ENCODE data around the gene FRAS1. TPM values are rescaled to one million over a fixed set of nuclear protein-coding genes. Genes with fewer than 3 reads are reported as not detected.
A peak's percentile ranks its signal among the peaks of the same experiment; 100 is the strongest.
"Not testable (repeated sequence)": the region's sequence is repeated elsewhere in the genome, so short reads cannot be mapped to it uniquely, and the experiment has no call there.

The FRAS1 gene
- total and polyA plus RNA-seq, 5 donors from 2014 or later, result not detected

DNA sequence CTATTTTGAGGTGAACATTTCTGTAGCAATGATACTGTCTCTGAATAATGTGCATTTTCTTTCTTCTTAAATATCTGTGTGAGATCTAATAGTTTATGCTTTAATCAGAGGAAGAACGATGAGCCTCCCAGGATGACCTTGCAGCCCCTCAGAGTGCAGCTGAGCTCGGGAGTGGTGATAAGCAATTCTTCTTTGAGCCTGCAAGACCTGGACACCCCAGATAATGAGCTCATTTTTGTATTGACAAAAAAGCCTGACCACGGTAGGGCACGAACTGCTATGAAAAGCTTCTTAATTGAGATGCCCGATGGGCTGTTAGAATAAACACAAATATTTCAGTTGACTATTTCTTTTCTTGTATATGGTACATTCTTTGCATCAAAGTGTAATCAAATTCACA, 389.5 kb downstream of the FRAS1 start:
- ATAC-seq (ENCODE audit: low read depth in 2 of 2), result no peak
- Histone ChIP-seq H3K27me3 (ENCODE audit: control insufficient read depth, insufficient read depth, low read length) (no peaks in the 10 kb centered on the region), H3K9me3 (ENCODE audit: control insufficient read depth in 2 of 2, low read length in 2 of 2) (no peaks in the 10 kb centered on the region), H3K36me3 (ENCODE audit: control insufficient read depth, insufficient read depth, low read length) (no peaks in the 10 kb centered on the region), H3K4me3 (ENCODE audit: low read depth, low read length) (no peak overlapping the region), H3K4me1 (ENCODE audit: control insufficient read depth, insufficient read depth, low read length, poor library complexity, severe bottlenecking) (no peaks in the 10 kb centered on the region), H3K27ac (ENCODE audit: insufficient read depth, low read length, poor library complexity, severe bottlenecking) (no peak overlapping the region)
- Mint-ChIP-seq H3K27me3 (peaks cover 5% of the 10 kb centered on the region), H3K4me3 (no peak overlapping the region), H3K36me3 (no peaks in the 10 kb centered on the region), H3K27ac (no peak overlapping the region), H3K4me1 (no peaks in the 10 kb centered on the region), H3K9me3 (peaks cover 0 to 3% (median 0%) of the 10 kb centered on the region in 7 donors)
- DNase-seq, result no peak

DNA sequence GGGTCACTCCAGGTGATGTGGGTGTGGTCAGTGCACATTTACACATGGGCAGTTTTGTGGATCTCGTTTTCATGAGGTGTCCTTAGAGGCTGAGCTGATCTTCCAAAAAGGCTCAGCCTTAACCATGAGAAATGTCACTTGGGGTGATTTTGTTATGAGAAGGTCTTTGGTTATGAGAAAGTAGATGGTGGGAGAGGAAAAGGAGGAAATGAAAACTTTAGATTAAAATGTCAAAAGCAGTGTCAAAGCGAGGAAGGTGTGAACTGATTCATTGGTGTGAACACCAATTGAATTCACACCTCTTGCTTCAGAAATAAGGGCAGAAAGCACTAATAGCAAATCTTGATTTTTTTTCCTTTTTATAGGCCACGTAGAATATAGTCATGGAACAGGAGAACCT, 394.3 kb downstream of the FRAS1 start:
- Histone ChIP-seq H3K4me1 (ENCODE audit: control insufficient read depth, insufficient read depth, low read length, poor library complexity, severe bottlenecking) (no peaks in the 10 kb centered on the region), H3K4me3 (ENCODE audit: low read depth, low read length) (no peak overlapping the region), H3K36me3 (ENCODE audit: control insufficient read depth, insufficient read depth, low read length) (no peaks in the 10 kb centered on the region), H3K27me3 (ENCODE audit: control insufficient read depth, insufficient read depth, low read length) (no peaks in the 10 kb centered on the region), H3K27ac (ENCODE audit: insufficient read depth, low read length, poor library complexity, severe bottlenecking) (no peak overlapping the region), H3K9me3 (ENCODE audit: control insufficient read depth in 2 of 2, low read length in 2 of 2) (no peaks in the 10 kb centered on the region)
- no peaks in the 10 kb centered on the region for H3K4me1 Mint-ChIP-seq
- no peak for DNase-seq
- ATAC-seq (ENCODE audit: low read depth in 2 of 2), result no peak
- H3K4me3 Mint-ChIP-seq, result peak overlapping the region in 1 of 4 donors; percentile 16
- H3K36me3 Mint-ChIP-seq, result no peaks in the 10 kb centered on the region
- peaks cover 0 to 3% (median 0%) of the 10 kb centered on the region in 7 donors for H3K9me3 Mint-ChIP-seq
- peaks cover 9% of the 10 kb centered on the region for H3K27me3 Mint-ChIP-seq
- no peak overlapping the region for H3K27ac Mint-ChIP-seq

DNA sequence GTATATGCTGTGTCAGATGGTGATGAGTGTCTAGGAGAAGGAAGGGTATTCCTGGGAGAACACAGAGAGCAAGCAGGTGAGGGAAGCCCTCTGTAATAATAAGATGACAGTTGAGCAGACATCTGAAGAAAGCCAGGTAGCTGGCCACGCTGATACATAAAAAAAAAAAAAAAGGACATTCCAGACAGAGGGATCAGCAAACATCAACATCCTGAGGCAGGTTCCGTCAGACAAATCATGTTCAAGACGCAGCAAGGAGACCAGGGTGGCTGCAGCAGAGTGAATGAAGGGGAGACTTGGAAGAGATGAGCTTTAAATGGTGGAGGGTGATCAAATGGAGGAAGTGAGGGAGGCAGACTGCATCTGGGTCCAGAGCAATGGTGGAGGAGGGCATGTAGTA, 396.9 kb downstream of the FRAS1 start:
- Mint-ChIP-seq H3K27me3 (peaks cover 4% of the 10 kb centered on the region), H3K4me1 (no peaks in the 10 kb centered on the region), H3K36me3 (no peaks in the 10 kb centered on the region), H3K9me3 (peaks cover 0 to 3% (median 0%) of the 10 kb centered on the region in 7 donors), H3K4me3 (no peak overlapping the region), H3K27ac (no peak overlapping the region)
- no peak overlapping the region for H3K27ac ChIP-seq (ENCODE audit: insufficient read depth, low read length, poor library complexity, severe bottlenecking)
- DNase-seq (no peak), ATAC-seq (ENCODE audit: low read depth in 2 of 2) (no peak)
- H3K4me3 ChIP-seq (ENCODE audit: low read depth, low read length), result no peak overlapping the region
- H3K27me3 ChIP-seq (ENCODE audit: control insufficient read depth, insufficient read depth, low read length), result no peaks in the 10 kb centered on the region
- H3K4me1 ChIP-seq (ENCODE audit: control insufficient read depth, insufficient read depth, low read length, poor library complexity, severe bottlenecking), result no peaks in the 10 kb centered on the region
- no peaks in the 10 kb centered on the region for H3K9me3 ChIP-seq (ENCODE audit: control insufficient read depth in 2 of 2, low read length in 2 of 2)
- H3K36me3 ChIP-seq (ENCODE audit: control insufficient read depth, insufficient read depth, low read length), result no peaks in the 10 kb centered on the region

DNA sequence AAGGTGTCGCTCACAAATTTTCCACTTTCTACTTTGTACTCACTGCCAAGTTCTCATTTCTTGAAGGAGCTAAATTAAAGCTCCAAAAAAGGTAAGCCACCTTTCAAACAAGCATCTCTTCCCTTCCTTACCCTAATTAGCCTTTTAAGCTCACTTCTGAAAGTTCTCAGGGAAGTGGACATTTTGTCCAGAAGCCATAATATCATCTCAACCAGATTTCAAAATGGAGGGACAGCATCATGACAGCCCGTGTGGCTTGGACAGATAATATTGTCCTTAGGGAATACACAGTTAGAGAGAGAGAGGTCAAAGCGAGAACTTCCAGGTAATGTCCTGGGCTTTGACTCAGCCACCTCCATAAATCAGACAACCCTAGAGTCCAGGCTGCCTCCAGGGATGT, 400.6 kb downstream of the FRAS1 start:
- Histone ChIP-seq H3K4me1 (ENCODE audit: control insufficient read depth, insufficient read depth, low read length, poor library complexity, severe bottlenecking) (no peaks in the 10 kb centered on the region), H3K4me3 (ENCODE audit: low read depth, low read length) (no peak overlapping the region), H3K36me3 (ENCODE audit: control insufficient read depth, insufficient read depth, low read length) (no peaks in the 10 kb centered on the region), H3K9me3 (ENCODE audit: control insufficient read depth in 2 of 2, low read length in 2 of 2) (no peaks in the 10 kb centered on the region), H3K27ac (ENCODE audit: insufficient read depth, low read length, poor library complexity, severe bottlenecking) (no peak overlapping the region), H3K27me3 (ENCODE audit: control insufficient read depth, insufficient read depth, low read length) (no peaks in the 10 kb centered on the region)
- Mint-ChIP-seq H3K27me3 (peaks cover 4% of the 10 kb centered on the region), H3K4me1 (no peaks in the 10 kb centered on the region), H3K9me3 (no peaks in the 10 kb centered on the region), H3K27ac (no peak overlapping the region), H3K36me3 (no peaks in the 10 kb centered on the region), H3K4me3 (no peak overlapping the region)
- DNase-seq, result no peak
- no peak for ATAC-seq (ENCODE audit: low read depth in 2 of 2)

DNA sequence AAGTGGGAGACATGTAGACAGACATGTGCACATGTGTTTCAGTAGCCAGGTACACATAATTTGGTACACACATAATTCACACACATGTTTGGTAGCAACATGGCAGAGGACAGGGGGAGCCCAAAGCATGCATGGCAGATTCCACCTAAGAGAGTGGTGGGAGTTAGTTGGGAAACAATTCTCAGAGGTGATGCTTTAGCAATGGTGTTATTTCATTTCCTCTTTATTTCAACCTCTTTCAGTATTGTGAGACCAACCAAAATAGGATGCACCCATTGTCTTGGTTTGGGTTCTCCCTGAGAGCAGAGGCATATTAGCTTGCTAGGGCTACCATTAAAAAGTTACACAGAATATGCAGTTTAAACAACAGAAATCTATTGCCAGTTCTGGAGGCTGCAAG, 402.2 kb downstream of the FRAS1 start:
- Histone ChIP-seq H3K27me3 (ENCODE audit: control insufficient read depth, insufficient read depth, low read length) (no peaks in the 10 kb centered on the region), H3K4me1 (ENCODE audit: control insufficient read depth, insufficient read depth, low read length, poor library complexity, severe bottlenecking) (no peaks in the 10 kb centered on the region), H3K36me3 (ENCODE audit: control insufficient read depth, insufficient read depth, low read length) (no peaks in the 10 kb centered on the region), H3K4me3 (ENCODE audit: low read depth, low read length) (no peak overlapping the region), H3K9me3 (ENCODE audit: control insufficient read depth in 2 of 2, low read length in 2 of 2) (no peaks in the 10 kb centered on the region), H3K27ac (ENCODE audit: insufficient read depth, low read length, poor library complexity, severe bottlenecking) (no peak overlapping the region)
- no peak for ATAC-seq (ENCODE audit: low read depth in 2 of 2)
- H3K4me3 Mint-ChIP-seq, result no peak overlapping the region
- H3K9me3 Mint-ChIP-seq, result no peaks in the 10 kb centered on the region
- H3K4me1 Mint-ChIP-seq, result no peaks in the 10 kb centered on the region
- H3K36me3 Mint-ChIP-seq, result no peaks in the 10 kb centered on the region
- DNase-seq, result no peak
- H3K27ac Mint-ChIP-seq, result no peak overlapping the region
- H3K27me3 Mint-ChIP-seq, result no peaks in the 10 kb centered on the region

DNA sequence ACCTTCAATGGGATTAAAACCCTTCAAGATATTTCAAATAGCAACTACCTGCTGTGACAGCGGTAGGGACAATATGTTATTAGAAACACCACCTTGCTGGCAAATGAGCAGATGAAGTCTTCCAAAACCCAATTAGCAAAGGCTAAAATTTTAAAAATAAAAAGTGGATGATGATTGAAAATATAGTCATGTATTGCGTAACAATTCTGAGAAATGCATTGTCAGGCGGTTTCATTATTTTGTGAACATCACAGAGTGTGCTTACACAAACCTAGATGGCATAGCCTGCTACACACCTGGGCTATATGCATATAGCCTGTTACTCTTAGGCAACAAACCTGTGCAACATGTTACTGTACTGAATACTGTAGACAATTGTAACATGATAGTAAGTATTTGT, 403.2 kb downstream of the FRAS1 start:
- Histone ChIP-seq H3K36me3 (ENCODE audit: control insufficient read depth, insufficient read depth, low read length) (no peaks in the 10 kb centered on the region), H3K27me3 (ENCODE audit: control insufficient read depth, insufficient read depth, low read length) (no peaks in the 10 kb centered on the region), H3K4me3 (ENCODE audit: low read depth, low read length) (no peak overlapping the region), H3K27ac (ENCODE audit: insufficient read depth, low read length, poor library complexity, severe bottlenecking) (no peak overlapping the region), H3K9me3 (ENCODE audit: control insufficient read depth in 2 of 2, low read length in 2 of 2) (no peaks in the 10 kb centered on the region), H3K4me1 (ENCODE audit: control insufficient read depth, insufficient read depth, low read length, poor library complexity, severe bottlenecking) (no peaks in the 10 kb centered on the region)
- Mint-ChIP-seq H3K9me3 (no peaks in the 10 kb centered on the region), H3K4me3 (no peak overlapping the region), H3K36me3 (no peaks in the 10 kb centered on the region), H3K4me1 (no peaks in the 10 kb centered on the region), H3K27ac (no peak overlapping the region), H3K27me3 (peaks cover 5% of the 10 kb centered on the region)
- ATAC-seq (ENCODE audit: low read depth in 2 of 2), result no peak
- no peak for DNase-seq

DNA sequence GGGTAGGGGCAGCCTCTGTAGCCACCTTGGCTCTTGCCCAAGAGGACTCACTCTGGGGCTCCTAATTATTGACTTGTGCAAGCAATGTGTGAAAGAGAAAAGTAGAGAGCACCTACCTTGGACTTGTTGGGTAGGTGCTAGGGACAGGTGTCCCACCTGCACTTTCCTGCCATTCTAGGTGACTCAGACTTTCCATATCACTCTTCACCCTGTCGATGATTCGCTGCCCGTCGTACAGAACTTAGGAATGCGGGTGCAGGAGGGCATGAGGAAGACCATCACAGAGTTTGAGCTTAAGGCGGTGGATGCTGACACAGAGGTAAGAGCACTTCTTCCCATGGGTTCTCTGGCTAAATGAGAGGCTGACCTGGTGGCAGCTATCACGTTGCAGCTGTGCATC, 407.1 kb downstream of the FRAS1 start:
- Histone ChIP-seq H3K4me3 (ENCODE audit: low read depth, low read length) (no peak overlapping the region), H3K27me3 (ENCODE audit: control insufficient read depth, insufficient read depth, low read length) (no peaks in the 10 kb centered on the region), H3K27ac (ENCODE audit: insufficient read depth, low read length, poor library complexity, severe bottlenecking) (no peak overlapping the region), H3K4me1 (ENCODE audit: control insufficient read depth, insufficient read depth, low read length, poor library complexity, severe bottlenecking) (no peaks in the 10 kb centered on the region), H3K9me3 (ENCODE audit: control insufficient read depth in 2 of 2, low read length in 2 of 2) (no peaks in the 10 kb centered on the region), H3K36me3 (ENCODE audit: control insufficient read depth, insufficient read depth, low read length) (no peaks in the 10 kb centered on the region)
- no peaks in the 10 kb centered on the region for H3K36me3 Mint-ChIP-seq
- H3K4me1 Mint-ChIP-seq, result no peaks in the 10 kb centered on the region
- H3K4me3 Mint-ChIP-seq, result no peak overlapping the region
- ATAC-seq (ENCODE audit: low read depth in 2 of 2) (no peak), DNase-seq (no peak)
- H3K27ac Mint-ChIP-seq, result no peak overlapping the region
- H3K9me3 Mint-ChIP-seq, result peaks cover 0 to 7% (median 0%) of the 10 kb centered on the region in 7 donors
- H3K27me3 Mint-ChIP-seq, result peaks cover 5% of the 10 kb centered on the region

DNA sequence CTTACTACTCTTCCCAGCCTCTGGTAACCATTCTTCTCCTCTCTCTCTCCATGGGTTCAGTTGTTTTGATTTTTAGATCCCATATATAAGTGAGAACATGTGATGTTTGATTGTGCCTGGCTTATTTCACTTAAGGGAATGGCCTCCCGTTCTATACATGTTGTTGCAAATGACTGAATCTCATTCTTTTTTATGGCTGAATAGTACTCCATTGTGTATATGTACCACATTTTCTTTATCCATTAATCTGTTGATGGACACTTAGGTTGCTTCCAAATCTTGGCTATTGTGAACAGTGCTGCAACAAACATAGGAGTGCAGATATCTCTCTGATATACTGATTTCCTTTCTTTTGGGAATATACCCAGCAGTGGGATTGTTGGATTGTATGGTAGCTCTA, 410.1 kb downstream of the FRAS1 start:
- H3K4me1 ChIP-seq (ENCODE audit: control insufficient read depth, insufficient read depth, low read length, poor library complexity, severe bottlenecking); H3K4me1 Mint-ChIP-seq; H3K36me3 ChIP-seq (ENCODE audit: control insufficient read depth, insufficient read depth, low read length); H3K4me3 Mint-ChIP-seq; H3K27ac ChIP-seq (ENCODE audit: insufficient read depth, low read length, poor library complexity, severe bottlenecking); ATAC-seq (ENCODE audit: low read depth in 2 of 2); H3K36me3 Mint-ChIP-seq; H3K9me3 Mint-ChIP-seq; H3K4me3 ChIP-seq (ENCODE audit: low read depth, low read length); H3K27me3 Mint-ChIP-seq; DNase-seq; H3K27me3 ChIP-seq (ENCODE audit: control insufficient read depth, insufficient read depth, low read length); H3K9me3 ChIP-seq (ENCODE audit: control insufficient read depth in 2 of 2, low read length in 2 of 2): not testable (repeated sequence)
- peak overlapping the region in 1 of 3 donors; percentile 16 for H3K27ac Mint-ChIP-seq

Data from CD4-positive, CD25-positive, alpha-beta regulatory T cell (primary cell).